Body of pancreas (tissue), 4 donors: ENCODE results near the gene PAPPA2. TPM values are rescaled to one million over a fixed set of nuclear protein-coding genes. Genes with fewer than 3 reads are reported as not detected.
A peak's percentile ranks its signal among the peaks of the same experiment; 100 is the strongest.

Source experiments
- ATAC-seq: fragments of 150-250 bp; one replicate; pipeline ENCODE4 v1.9.1; 2016
- DNase-seq, 4 donors: peaks; one replicate each; pipeline ENCODE4 v3.0.0-alpha.2; 2019
- H3K27ac ChIP-seq, 4 donors: fragments of 200-600 bp; sonication (generic); 1 replicate in 3 of 4; 2 replicates in 1 of 4; pipeline versions ENCODE4 v1.5.1 to v1.6.1; 2016 to 2019; ENCODE audit warnings: mild to moderate bottlenecking in 1 of 4, mixed read lengths in 1 of 4, moderate library complexity in 1 of 4
- H3K27me3 ChIP-seq, 2 donors: fragments of 200-600 bp; sonication (generic); one replicate each; pipeline ENCODE4 v1.6.0; 2016; ENCODE audit warnings: mild to moderate bottlenecking in 1 of 2
- H3K36me3 ChIP-seq, 2 donors: fragments of 200-600 bp; sonication (generic); replicated peaks in 1 of 2; 2 replicates each; pipeline ENCODE4 v1.5.1; 2016; ENCODE audit warnings: low read depth in 2 of 2; ENCODE audit not compliant: insufficient read depth in 1 of 2
- H3K4me1 ChIP-seq: fragments of 200-600 bp; sonication (generic); one replicate; pipeline ENCODE4 v1.6.0; 2016
- H3K4me3 ChIP-seq, 2 donors: fragments of 200-600 bp; sonication (generic); 1 replicate in 1 of 2; 2 replicates in 1 of 2; pipeline ENCODE4 v1.5.1; 2016 to 2019
- H3K9me3 ChIP-seq, 3 donors: fragments of 200-600 bp; sonication (generic); 1 replicate in 2 of 3; 2 replicates in 1 of 3; pipeline ENCODE4 v1.5.1; 2016
- CTCF ChIP-seq, 7 experiments: fragments of 450-650 bp in 4 of 7; fragments of 200-600 bp in 3 of 7; sonication (generic) in 3 of 7; IDR thresholded peaks; one replicate each; pipeline ENCODE4 v1.5.1; 2016 to 2019; ENCODE audit warnings: antibody characterized with exemption in 7 of 7
- POLR2A ChIP-seq, 3 donors: fragments of 450-650 bp; IDR thresholded peaks; one replicate each; pipeline ENCODE4 v1.6.1; 2016; ENCODE audit warnings: antibody characterized with exemption in 3 of 3, mild to moderate bottlenecking in 2 of 3
- WGBS, 2 donors: methylation state at CpG; one replicate each; pipeline ENCODE4 v1.1.5; 2017; 5-methylcytosine and 5-hydroxymethylcytosine counted together
- intact Hi-C: fragments of 100-400 bp; cut with DNase I; formaldehyde crosslinking; loops from one replicate; pipeline ENCODE4 v1.15.1; 2023
- total RNA-seq, 2 donors: library from RNA; depleted of rRNA; stranded (reverse); fragments of >200 nt; gene quantifications; one replicate each; pipeline ENCODE4 v1.1.0, GENCODE V29; 2016

Gene PAPPA2
- total RNA-seq, 2 donors from 2014 or later = under 0.01 to 5.4 TPM

GRCh38 chr1:176512966-176513365 lies 50.0 kb downstream of the PAPPA2 start:
- Histone ChIP-seq H3K4me3 (no peak overlapping the region), H3K9me3 (no peaks in the 10 kb centered on the region), H3K27ac (no peak overlapping the region), H3K4me1 (no peaks in the 10 kb centered on the region), H3K36me3 (no peaks in the 10 kb centered on the region), H3K27me3 (no peaks in the 10 kb centered on the region)
- intact Hi-C loops = no loop called here
- no peak for TF ChIP-seq CTCF (IDR thresholded peaks at IDR 0.05)
- no peak for TF ChIP-seq POLR2A (IDR thresholded peaks at IDR 0.05)
- DNase-seq (no peak), ATAC-seq (no peak)

GRCh38 chr1:176515310-176515709 lies 52.3 kb downstream of the PAPPA2 start:
- no peak for TF ChIP-seq POLR2A (IDR thresholded peaks at IDR 0.05)
- TF ChIP-seq CTCF (IDR thresholded peaks at IDR 0.05) = no peak
- intact Hi-C loops = no loop called here
- peaks cover 9% of the 10 kb centered on the region for H3K4me1 ChIP-seq
- H3K36me3 ChIP-seq = no peaks in the 10 kb centered on the region
- H3K9me3 ChIP-seq = no peaks in the 10 kb centered on the region
- H3K4me3 ChIP-seq = no peak overlapping the region
- no peaks in the 10 kb centered on the region for H3K27me3 ChIP-seq
- DNase-seq = peak in 1 of 4 donors; percentile 37
- H3K27ac ChIP-seq = no peak overlapping the region
- peak; percentile 15 for ATAC-seq
- WGBS, 2 donors = 58 to 67% methylated on average over 3 of the region's 3 CpGs

- ATAC-seq (no peak), DNase-seq (peak in 1 of 4 donors; percentile 15)
Measured at GRCh38 chr1:176517484-176517883, 54.5 kb downstream of the PAPPA2 start.

GRCh38 chr1:176521211-176521610 lies 58.2 kb downstream of the PAPPA2 start:
- intact Hi-C loops = no loop called here
- Histone ChIP-seq H3K27me3 (no peaks in the 10 kb centered on the region), H3K4me1 (peaks cover 9% of the 10 kb centered on the region), H3K36me3 (no peaks in the 10 kb centered on the region), H3K4me3 (no peak overlapping the region), H3K9me3 (no peaks in the 10 kb centered on the region), H3K27ac (no peak overlapping the region)
- TF ChIP-seq POLR2A (IDR thresholded peaks at IDR 0.05) (no peak), CTCF (IDR thresholded peaks at IDR 0.05) (no peak)
- ATAC-seq (no peak), DNase-seq (no peak)
- 92 to 94% methylated on average over 1 of the region's 1 CpG for WGBS, 2 donors

More at GRCh38 chr1:176517484-176517883, 54.5 kb downstream of the PAPPA2 start:
- Histone ChIP-seq H3K4me3 (no peak overlapping the region), H3K9me3 (no peaks in the 10 kb centered on the region), H3K4me1 (peaks cover 9% of the 10 kb centered on the region), H3K36me3 (no peaks in the 10 kb centered on the region), H3K27me3 (no peaks in the 10 kb centered on the region), H3K27ac (no peak overlapping the region)
- WGBS, 2 donors = 88 to 94% methylated on average over 4 of the region's 4 CpGs
- intact Hi-C loops = no loop called here
- no peak for TF ChIP-seq CTCF (IDR thresholded peaks at IDR 0.05)
- no peak for TF ChIP-seq POLR2A (IDR thresholded peaks at IDR 0.05)

GRCh38 chr1:176522310-176522845 lies 59.4 kb downstream of the PAPPA2 start:
- H3K4me3 ChIP-seq = no peak overlapping the region

More at GRCh38 chr1:176522310-176522845, 59.4 kb downstream of the PAPPA2 start:
- DNase-seq (no peak), ATAC-seq (no peak)
- Histone ChIP-seq H3K9me3 (no peaks in the 10 kb centered on the region), H3K4me1 (peaks cover 9% of the 10 kb centered on the region), H3K36me3 (no peaks in the 10 kb centered on the region), H3K27ac (no peak overlapping the region), H3K27me3 (no peaks in the 10 kb centered on the region)
- no peak for TF ChIP-seq POLR2A (IDR thresholded peaks at IDR 0.05)
- no peak for TF ChIP-seq CTCF (IDR thresholded peaks at IDR 0.05)
- 78 to 84% methylated on average over 3 of the region's 3 CpGs for WGBS, 2 donors
- intact Hi-C loops = no loop called here
